Stimulated activated effector memory CD8-positive, alpha-beta T cell treated with anti-CD3 and anti-CD28 coated beads, Interleukin-12 subunit alpha, Interleukin-12 subunit beta, amount 100 ng/mL, for 72 hours (primary cell): ENCODE data around the gene PRXL2A.

Experiments used
- ATAC-seq: fragments of 150-1000 bp; cut with Tn5 transposase; 2 replicates; pipeline ENCODE4 v1.10.0; 2021
- DNase-seq, 2 donors: peaks; one replicate each; pipeline ENCODE4 v3.0.0; 2021 to 2022; ENCODE audit warnings: low spot score in 2 of 2
- H3K27ac Mint-ChIP-seq: one replicate; pipeline ENCODE4 v1.8.0; 2022; ENCODE audit warnings: mild to moderate bottlenecking, mixed read lengths
- H3K36me3 Mint-ChIP-seq: one replicate; pipeline ENCODE4 v1.8.0; 2022; ENCODE audit warnings: mild to moderate bottlenecking, mixed read lengths
- H3K4me1 Mint-ChIP-seq: one replicate; pipeline ENCODE4 v1.8.0; 2022; ENCODE audit warnings: mixed read lengths
- H3K4me3 Mint-ChIP-seq: one replicate; pipeline ENCODE4 v1.8.0; 2022; ENCODE audit warnings: mild to moderate bottlenecking, mixed read lengths
- H3K9me3 Mint-ChIP-seq: one replicate; pipeline ENCODE4 v1.8.0; 2022; ENCODE audit warnings: mixed read lengths

PRXL2A gene

GRCh38 chr10:80421050-80421706 is 12.8 kb downstream of the PRXL2A start:
- Mint-ChIP-seq H3K4me3 (no peak overlapping the region), H3K9me3 (no peaks in the 10 kb centered on the region), H3K4me1 (no peaks in the 10 kb centered on the region), H3K36me3 (no peaks in the 10 kb centered on the region), H3K27ac (no peak overlapping the region)
- no peak for DNase-seq
- no peak for ATAC-seq

- ATAC-seq (no peak), DNase-seq (no peak)
- no peaks in the 10 kb centered on the region for H3K4me1 Mint-ChIP-seq
- no peak overlapping the region for H3K4me3 Mint-ChIP-seq
- H3K27ac Mint-ChIP-seq, result no peak overlapping the region
- no peaks in the 10 kb centered on the region for H3K9me3 Mint-ChIP-seq
- H3K36me3 Mint-ChIP-seq, result no peaks in the 10 kb centered on the region
Observed at GRCh38 chr10:80421707-80422536, 13.6 kb downstream of the PRXL2A start.

GRCh38 chr10:80425901-80426300 is 17.6 kb downstream of the PRXL2A start:
- no peak for ATAC-seq
- no peak overlapping the region for H3K27ac Mint-ChIP-seq
- no peak for DNase-seq
- H3K4me3 Mint-ChIP-seq, result no peak overlapping the region
- H3K9me3 Mint-ChIP-seq, result no peaks in the 10 kb centered on the region
- H3K4me1 Mint-ChIP-seq, result no peaks in the 10 kb centered on the region
- no peaks in the 10 kb centered on the region for H3K36me3 Mint-ChIP-seq

- no peaks in the 10 kb centered on the region for H3K4me1 Mint-ChIP-seq
- ATAC-seq (no peak), DNase-seq (no peak)
- no peaks in the 10 kb centered on the region for H3K9me3 Mint-ChIP-seq
- no peak overlapping the region for H3K4me3 Mint-ChIP-seq
- H3K36me3 Mint-ChIP-seq, result no peaks in the 10 kb centered on the region
- H3K27ac Mint-ChIP-seq, result no peak overlapping the region
Observed at GRCh38 chr10:80427541-80427940, 19.2 kb downstream of the PRXL2A start.

- DNase-seq (no peak), ATAC-seq (no peak)
- Mint-ChIP-seq H3K27ac (no peak overlapping the region), H3K4me3 (no peak overlapping the region), H3K9me3 (no peaks in the 10 kb centered on the region), H3K36me3 (no peaks in the 10 kb centered on the region), H3K4me1 (no peaks in the 10 kb centered on the region)
Observed at GRCh38 chr10:80429521-80429973, 21.2 kb downstream of the PRXL2A start.

- no peaks in the 10 kb centered on the region for H3K36me3 Mint-ChIP-seq
- H3K4me1 Mint-ChIP-seq, result no peaks in the 10 kb centered on the region
- ATAC-seq (no peak), DNase-seq (no peak)
- H3K27ac Mint-ChIP-seq, result no peak overlapping the region
- no peak overlapping the region for H3K4me3 Mint-ChIP-seq
- no peaks in the 10 kb centered on the region for H3K9me3 Mint-ChIP-seq
Observed at GRCh38 chr10:80433134-80433533, 24.8 kb downstream of the PRXL2A start.

- ATAC-seq (no peak), DNase-seq (no peak)
- Mint-ChIP-seq H3K4me3 (no peak overlapping the region), H3K9me3 (no peaks in the 10 kb centered on the region), H3K36me3 (no peaks in the 10 kb centered on the region), H3K27ac (no peak overlapping the region), H3K4me1 (no peaks in the 10 kb centered on the region)
Observed at GRCh38 chr10:80436446-80437098, 28.2 kb downstream of the PRXL2A start.

- H3K4me3 Mint-ChIP-seq, result no peak overlapping the region
- H3K9me3 Mint-ChIP-seq, result no peaks in the 10 kb centered on the region
- no peaks in the 10 kb centered on the region for H3K4me1 Mint-ChIP-seq
- no peaks in the 10 kb centered on the region for H3K36me3 Mint-ChIP-seq
- no peak for ATAC-seq
- DNase-seq, result no peak
- no peak overlapping the region for H3K27ac Mint-ChIP-seq
Observed at GRCh38 chr10:80437227-80437626, 28.9 kb downstream of the PRXL2A start.

- ATAC-seq, result no peak
- H3K27ac Mint-ChIP-seq, result no peak overlapping the region
- H3K4me1 Mint-ChIP-seq, result peaks cover 25% of the 10 kb centered on the region
- no peaks in the 10 kb centered on the region for H3K9me3 Mint-ChIP-seq
- no peaks in the 10 kb centered on the region for H3K36me3 Mint-ChIP-seq
- no peak for DNase-seq
- H3K4me3 Mint-ChIP-seq, result no peak overlapping the region
Observed at GRCh38 chr10:80441831-80442230, 33.5 kb downstream of the PRXL2A start.

GRCh38 chr10:80442879-80443278 is 34.5 kb downstream of the PRXL2A start:
- ATAC-seq, result no peak
- Mint-ChIP-seq H3K27ac (no peak overlapping the region), H3K36me3 (no peaks in the 10 kb centered on the region), H3K9me3 (no peaks in the 10 kb centered on the region), H3K4me3 (no peak overlapping the region), H3K4me1 (peaks cover 33% of the 10 kb centered on the region)
- no peak for DNase-seq

- H3K36me3 Mint-ChIP-seq, result no peaks in the 10 kb centered on the region
- peak overlapping the region; percentile 37 for H3K27ac Mint-ChIP-seq
- H3K4me1 Mint-ChIP-seq, result peaks cover 40% of the 10 kb centered on the region
- DNase-seq (no peak), ATAC-seq (peak; percentile 46)
- H3K4me3 Mint-ChIP-seq, result no peak overlapping the region
- H3K9me3 Mint-ChIP-seq, result no peaks in the 10 kb centered on the region
Observed at GRCh38 chr10:80443531-80443974, 35.2 kb downstream of the PRXL2A start.

- DNase-seq, result no peak
- Mint-ChIP-seq H3K36me3 (no peaks in the 10 kb centered on the region), H3K4me3 (no peak overlapping the region), H3K9me3 (no peaks in the 10 kb centered on the region), H3K4me1 (peaks cover 46% of the 10 kb centered on the region), H3K27ac (peak overlapping the region; percentile 37)
- ATAC-seq, result peak; percentile 57
Observed at GRCh38 chr10:80444124-80444523, 35.8 kb downstream of the PRXL2A start.

- peak; percentile 84 for ATAC-seq
- H3K36me3 Mint-ChIP-seq, result no peaks in the 10 kb centered on the region
- peaks cover 49% of the 10 kb centered on the region for H3K4me1 Mint-ChIP-seq
- H3K9me3 Mint-ChIP-seq, result no peaks in the 10 kb centered on the region
- H3K4me3 Mint-ChIP-seq, result no peak overlapping the region
- peak; percentile 39 to 81 for DNase-seq
- peak overlapping the region; percentile 37 for H3K27ac Mint-ChIP-seq
Observed at GRCh38 chr10:80444646-80445319, 36.4 kb downstream of the PRXL2A start.

GRCh38 chr10:80447436-80448190 is 39.3 kb downstream of the PRXL2A start:
- ATAC-seq, result no peak
- H3K4me1 Mint-ChIP-seq, result peaks cover 49% of the 10 kb centered on the region
- no peaks in the 10 kb centered on the region for H3K36me3 Mint-ChIP-seq
- H3K9me3 Mint-ChIP-seq, result no peaks in the 10 kb centered on the region
- DNase-seq, result no peak
- peak overlapping the region; percentile 70 for H3K27ac Mint-ChIP-seq
- H3K4me3 Mint-ChIP-seq, result no peak overlapping the region
